DOHH2 (cell line): Measurements from ENCODE around the gene CRISPLD2.

Experiments
- H3F3A ChIP-seq: fragments of 200-600 bp; sonication (generic), shearing (Covaris generic); 2 replicates; pipeline ENCODE4 v1.6.0; 2016; ENCODE audit warnings: antibody characterized with exemption, mild to moderate bottlenecking; ENCODE audit not compliant: control insufficient read depth, insufficient read depth
- H3K27ac ChIP-seq: fragments of 200-600 bp; sonication (generic); 2 replicates; pipeline ENCODE4 v1.5.1; 2014; ENCODE audit warnings: low read depth, mild to moderate bottlenecking, low read length, moderate library complexity
- H3K27me3 ChIP-seq: fragments of 200-600 bp; sonication (generic); 2 replicates; pipeline ENCODE4 v1.6.1; 2014; ENCODE audit warnings: mild to moderate bottlenecking, low read length, mixed read lengths; ENCODE audit not compliant: control insufficient read depth
- H3K36me3 ChIP-seq: fragments of 200-600 bp; sonication (generic); 2 replicates; pipeline ENCODE4 v1.6.1; 2014; ENCODE audit warnings: mild to moderate bottlenecking, low read length, moderate library complexity, mixed read lengths; ENCODE audit not compliant: control insufficient read depth
- H3K4me1 ChIP-seq: fragments of 200-600 bp; sonication (generic); 2 replicates; pipeline ENCODE4 v1.6.1; 2014; ENCODE audit warnings: mild to moderate bottlenecking, low read length, mixed read lengths; ENCODE audit not compliant: control insufficient read depth
- H3K4me2 ChIP-seq: fragments of 200-600 bp; sonication (generic); 2 replicates; pipeline ENCODE4 v1.6.0; 2014; ENCODE audit warnings: mild to moderate bottlenecking, low read length, moderate library complexity
- H3K4me3 ChIP-seq: fragments of 200-600 bp; sonication (generic); 2 replicates; pipeline ENCODE4 v1.5.1; 2014; ENCODE audit warnings: mild to moderate bottlenecking, low read length, mixed read lengths
- H3K79me2 ChIP-seq: fragments of 200-600 bp; sonication (generic); 2 replicates; pipeline ENCODE4 v1.6.1; 2014; ENCODE audit warnings: mild to moderate bottlenecking, low read length, mixed read lengths; ENCODE audit not compliant: control insufficient read depth
- H3K9me2 ChIP-seq: fragments of 200-600 bp; sonication (generic); replicated peaks from 2 replicates; pipeline ENCODE4 v1.6.1; 2014; ENCODE audit warnings: mild to moderate bottlenecking, low read length, mixed read lengths; ENCODE audit not compliant: control insufficient read depth
- H3K9me3 ChIP-seq: fragments of 200-600 bp; sonication (generic); 2 replicates; pipeline ENCODE4 v1.6.1; 2014; ENCODE audit warnings: antibody characterized with exemption, low read length, mixed read lengths; ENCODE audit not compliant: control insufficient read depth, insufficient read depth
- H4K20me1 ChIP-seq: fragments of 200-600 bp; sonication (generic); 2 replicates; pipeline ENCODE4 v1.6.0; 2014; ENCODE audit warnings: low read depth, mild to moderate bottlenecking, antibody characterized with exemption, low read length, moderate library complexity; ENCODE audit not compliant: control insufficient read depth, insufficient read depth
- CTCF ChIP-seq: fragments of 200-600 bp; sonication (generic); IDR thresholded peaks from one replicate; pipeline ENCODE4 v1.5.1; 2014; ENCODE audit warnings: antibody characterized with exemption, mild to moderate bottlenecking, low read depth, low read length; ENCODE audit not compliant: poor library complexity, severe bottlenecking
- EZH2phosphoT487 ChIP-seq: fragments of 200-600 bp; sonication (generic); IDR thresholded peaks from 2 replicates; pipeline ENCODE4 v1.6.1; 2017; ENCODE audit warnings: borderline replicate concordance, mild to moderate bottlenecking, antibody characterized with exemption, low read length, moderate library complexity, mixed read lengths

Gene CRISPLD2

GRCh38 chr16:84920333-84920732 lies 100.5 kb downstream of the CRISPLD2 start:
- no peaks in the 10 kb centered on the region for H3K79me2 ChIP-seq
- TF ChIP-seq CTCF (no peak), EZH2phosphoT487 (no peak)
- H3F3A ChIP-seq = no peaks in the 10 kb centered on the region
- H3K4me1 ChIP-seq = no peaks in the 10 kb centered on the region
- no peaks in the 10 kb centered on the region for H3K9me2 ChIP-seq
- H3K4me2 ChIP-seq = no peak overlapping the region
- H3K27ac ChIP-seq = no peak overlapping the region
- H4K20me1 ChIP-seq = no peaks in the 10 kb centered on the region
- H3K4me3 ChIP-seq = no peak overlapping the region
- H3K9me3 ChIP-seq = no peaks in the 10 kb centered on the region
- no peaks in the 10 kb centered on the region for H3K36me3 ChIP-seq
- H3K27me3 ChIP-seq = peaks cover 4% of the 10 kb centered on the region

GRCh38 chr16:84922351-84923120 lies 102.8 kb downstream of the CRISPLD2 start:
- Histone ChIP-seq H3K36me3 (no peaks in the 10 kb centered on the region), H3K27ac (no peak overlapping the region), H3K4me2 (no peak overlapping the region), H3F3A (no peaks in the 10 kb centered on the region), H4K20me1 (no peaks in the 10 kb centered on the region), H3K79me2 (no peaks in the 10 kb centered on the region), H3K4me3 (no peak overlapping the region), H3K4me1 (no peaks in the 10 kb centered on the region), H3K9me3 (no peaks in the 10 kb centered on the region), H3K9me2 (no peaks in the 10 kb centered on the region), H3K27me3 (peaks cover 4% of the 10 kb centered on the region; the same call in 1 of the 2 replicates)
- TF ChIP-seq EZH2phosphoT487 (no peak), CTCF (no peak)

DNA sequence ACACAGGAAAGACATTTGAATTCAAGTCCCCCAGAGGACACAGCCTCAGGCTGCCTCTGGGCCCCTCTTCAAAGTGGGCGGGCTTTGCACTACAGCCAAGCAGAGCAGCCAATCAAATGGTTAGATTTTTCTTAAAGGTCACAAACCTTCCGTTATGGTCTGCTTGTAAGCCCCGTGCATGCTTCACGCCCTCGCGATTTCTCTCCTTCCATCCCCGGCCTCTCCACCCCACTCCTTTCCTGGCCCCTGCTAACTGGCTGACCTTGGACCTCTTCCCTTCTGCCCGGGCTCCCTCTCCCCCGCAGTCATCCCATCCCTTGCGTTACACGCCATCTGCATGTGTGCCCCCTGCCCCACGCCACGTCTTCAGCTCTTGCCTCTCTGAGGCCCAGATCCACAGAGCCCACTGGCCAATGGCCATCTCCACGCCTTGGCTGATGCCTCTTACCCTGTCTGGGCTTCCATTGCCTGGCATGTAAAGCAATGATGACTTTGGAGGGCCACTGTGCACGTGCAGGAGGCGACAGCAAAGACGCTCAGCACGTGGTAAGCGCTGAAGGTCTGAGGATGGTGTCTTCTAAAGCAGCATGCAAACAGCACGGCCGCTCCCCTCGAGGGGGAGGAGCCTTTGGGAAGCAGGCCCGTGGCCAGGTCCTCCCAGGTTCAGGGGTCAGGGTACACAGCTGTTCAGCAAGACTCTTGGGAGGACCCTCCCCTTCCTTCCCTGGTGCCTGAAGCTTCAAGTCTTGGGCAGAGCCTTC lies 104.7 kb downstream of the CRISPLD2 start:
- no peak for TF ChIP-seq EZH2phosphoT487
- no peak for TF ChIP-seq CTCF
- H3K4me1 ChIP-seq = no peaks in the 10 kb centered on the region
- no peaks in the 10 kb centered on the region for H3K9me3 ChIP-seq
- no peaks in the 10 kb centered on the region for H4K20me1 ChIP-seq
- H3K27me3 ChIP-seq = peaks cover 4% of the 10 kb centered on the region; the same call in 1 of the 2 replicates
- H3K4me2 ChIP-seq = no peak overlapping the region
- H3K36me3 ChIP-seq = no peaks in the 10 kb centered on the region
- no peak overlapping the region for H3K27ac ChIP-seq
- H3K9me2 ChIP-seq = no peaks in the 10 kb centered on the region
- H3K4me3 ChIP-seq = no peak overlapping the region
- H3F3A ChIP-seq = no peaks in the 10 kb centered on the region
- H3K79me2 ChIP-seq = no peaks in the 10 kb centered on the region
